Fibroblast of the conjunctiva (primary cell): ENCODE data around the gene MADCAM1.

Experiments
- DNase-seq: peaks from one replicate; pipeline ENCODE4 v3.0.0-alpha.2; 2010; ENCODE audit warnings: low read depth

The MADCAM1 gene

GRCh38 chr19:488505-489417 is 7.5 kb upstream of the MADCAM1 start:
- peak; percentile 91 for DNase-seq

GRCh38 chr19:489418-490196 is 6.7 kb upstream of the MADCAM1 start:
- DNase-seq = no peak

GRCh38 chr19:491146-491741 is 5.0 kb upstream of the MADCAM1 start:
- DNase-seq = no peak

- no peak for DNase-seq
Observed at GRCh38 chr19:492091-492531, 4.2 kb upstream of the MADCAM1 start.

GRCh38 chr19:493391-494170 is 2.7 kb upstream of the MADCAM1 start:
- DNase-seq = no peak

- no peak for DNase-seq
Observed at GRCh38 chr19:494171-495080, 1.9 kb upstream of the MADCAM1 start.

GRCh38 chr19:495081-495401 is 1.2 kb upstream of the MADCAM1 start:
- DNase-seq = no peak

- no peak for DNase-seq
Observed at GRCh38 chr19:495402-496111, 729 bp upstream of the MADCAM1 start.

- no peak for DNase-seq
Observed at GRCh38 chr19:496986-497385, 700 bp downstream of the MADCAM1 start.

- DNase-seq = no peak
Observed at GRCh38 chr19:497491-497868, 1.2 kb downstream of the MADCAM1 start.

GRCh38 chr19:497869-498510 is 1.7 kb downstream of the MADCAM1 start:
- no peak for DNase-seq

- DNase-seq = no peak
Observed at GRCh38 chr19:498511-498891, 2.2 kb downstream of the MADCAM1 start.

GRCh38 chr19:498977-499623 is 2.8 kb downstream of the MADCAM1 start:
- no peak for DNase-seq

- no peak for DNase-seq
Observed at GRCh38 chr19:501646-502045, 5.4 kb downstream of the MADCAM1 start.

- no peak for DNase-seq
Observed at GRCh38 chr19:504616-505015, 8.3 kb downstream of the MADCAM1 start.

GRCh38 chr19:506404-507285 is 10.4 kb downstream of the MADCAM1 start:
- peak; percentile 100 for DNase-seq

GRCh38 chr19:507286-508203 is 11.3 kb downstream of the MADCAM1 start, which contains the start of gene TPGS1:
TPGS1 (plus strand) TSS chr19:507497; CDS start chr19:507507, 10 bp downstream.
- no peak for DNase-seq
